Stimulated activated CD8-positive, alpha-beta memory T cell treated with anti-CD3 and anti-CD28 coated beads, Interleukin-15, amount 100 ng/mL, for 48 hours (primary cell): Measurements from ENCODE around the gene MVK.

Source experiments
- DNase-seq, 2 donors: peaks; one replicate each; pipeline ENCODE4 v3.0.0-alpha.2; 2020; ENCODE audit warnings: low read depth in 2 of 2

Gene MVK

DNA sequence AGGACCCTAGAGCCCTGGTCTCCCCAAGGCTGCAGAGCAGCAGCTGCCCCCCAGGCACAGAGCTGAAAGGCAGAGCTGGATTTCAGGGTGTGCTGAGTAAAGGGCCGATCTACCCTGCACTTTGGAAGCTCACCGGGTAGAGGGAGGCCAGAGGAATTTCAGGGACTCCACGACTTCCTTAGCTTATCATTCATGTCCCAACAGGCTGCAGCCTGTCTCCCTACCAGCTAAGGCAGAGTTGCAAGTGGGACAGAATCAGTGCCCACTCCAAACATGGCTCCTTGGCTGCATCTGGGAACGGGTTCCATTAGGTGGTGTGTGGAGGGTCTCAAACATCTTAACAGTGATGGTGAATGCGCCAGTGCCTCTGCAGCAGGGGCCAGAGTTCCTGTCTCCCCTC is 27.8 kb upstream of the MVK start:
- DNase-seq, result no peak

- DNase-seq, result no peak
Measured at GRCh38 chr12:109547286-109547685, 26.3 kb upstream of the MVK start.

- DNase-seq, result no peak
Measured at GRCh38 chr12:109548258-109548657, 25.3 kb upstream of the MVK start.

DNA sequence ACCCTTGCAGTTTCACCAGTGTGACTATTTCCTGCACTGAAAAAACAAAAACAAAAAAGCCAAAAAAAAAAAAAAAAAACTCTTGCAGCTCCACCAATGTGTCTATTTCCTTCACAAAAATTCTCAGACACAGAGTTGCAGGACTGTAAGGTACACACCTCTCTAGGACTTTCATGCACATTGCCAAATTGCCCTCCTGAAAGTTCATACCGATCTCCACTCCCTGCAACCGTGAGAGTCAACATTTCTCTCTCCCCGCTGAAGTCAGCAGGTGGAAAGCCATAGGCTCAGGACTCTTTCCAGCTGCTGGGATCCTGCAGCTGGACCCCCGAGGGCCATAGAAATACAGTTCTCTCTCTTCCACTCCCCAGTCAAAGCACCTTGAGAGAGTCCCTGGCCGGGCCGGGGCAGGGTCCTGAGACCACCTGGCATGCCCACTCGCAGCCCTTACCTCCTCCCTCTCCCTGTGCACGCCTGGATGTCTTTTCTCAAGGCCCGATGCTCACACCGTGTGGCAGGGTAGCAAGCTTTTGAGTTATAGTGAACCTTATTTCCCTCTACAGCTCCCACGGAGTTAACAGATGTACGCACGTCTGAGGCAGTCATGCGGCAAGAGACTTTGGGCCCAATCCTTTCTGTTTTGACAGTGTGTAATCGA is 23.9 kb upstream of the MVK start:
- DNase-seq, result no peak

- no peak for DNase-seq
Measured at GRCh38 chr12:109550281-109550680, 23.3 kb upstream of the MVK start.

GRCh38 chr12:109551108-109551507 is 22.5 kb upstream of the MVK start:
- DNase-seq, result no peak

DNA sequence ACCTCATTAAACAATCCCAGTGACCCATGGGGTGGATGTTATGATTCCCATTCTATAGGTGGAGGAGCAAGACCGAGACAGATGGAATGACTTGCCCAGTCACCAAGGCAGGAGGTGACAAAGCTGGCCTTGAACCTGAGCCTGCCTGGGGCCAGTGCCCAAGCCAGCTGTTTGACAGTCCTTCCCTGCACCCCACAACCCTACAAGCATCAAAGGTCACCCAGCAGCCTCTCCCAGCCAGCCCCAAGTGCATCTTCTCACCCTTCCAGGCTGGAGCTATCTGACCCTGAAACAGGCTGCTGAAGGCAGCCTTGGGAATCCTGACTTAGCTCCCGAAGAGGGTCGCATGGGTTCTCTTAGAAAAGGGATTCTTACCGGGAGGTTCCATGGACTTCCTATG is 20.6 kb upstream of the MVK start:
- no peak for DNase-seq

DNA sequence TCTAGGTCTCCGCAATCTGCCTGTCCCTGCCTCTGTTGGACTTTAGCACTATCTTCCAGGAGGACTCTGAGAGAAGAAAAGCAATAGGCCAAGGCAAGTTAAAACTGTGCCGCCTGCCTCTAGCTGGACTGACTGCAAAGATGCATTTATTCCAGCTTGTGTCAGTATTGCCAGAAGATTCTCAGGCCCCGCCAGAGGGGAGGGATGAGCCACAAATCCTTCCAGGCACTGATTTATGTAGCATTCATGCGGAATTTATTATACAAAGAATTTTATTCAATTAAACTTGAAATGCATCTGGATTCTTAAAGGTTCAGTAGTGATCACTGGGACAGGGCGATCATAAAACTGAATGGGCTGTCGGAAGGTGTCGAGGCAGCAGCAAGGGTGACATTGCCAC is 20.1 kb upstream of the MVK start:
- DNase-seq, result no peak

DNA sequence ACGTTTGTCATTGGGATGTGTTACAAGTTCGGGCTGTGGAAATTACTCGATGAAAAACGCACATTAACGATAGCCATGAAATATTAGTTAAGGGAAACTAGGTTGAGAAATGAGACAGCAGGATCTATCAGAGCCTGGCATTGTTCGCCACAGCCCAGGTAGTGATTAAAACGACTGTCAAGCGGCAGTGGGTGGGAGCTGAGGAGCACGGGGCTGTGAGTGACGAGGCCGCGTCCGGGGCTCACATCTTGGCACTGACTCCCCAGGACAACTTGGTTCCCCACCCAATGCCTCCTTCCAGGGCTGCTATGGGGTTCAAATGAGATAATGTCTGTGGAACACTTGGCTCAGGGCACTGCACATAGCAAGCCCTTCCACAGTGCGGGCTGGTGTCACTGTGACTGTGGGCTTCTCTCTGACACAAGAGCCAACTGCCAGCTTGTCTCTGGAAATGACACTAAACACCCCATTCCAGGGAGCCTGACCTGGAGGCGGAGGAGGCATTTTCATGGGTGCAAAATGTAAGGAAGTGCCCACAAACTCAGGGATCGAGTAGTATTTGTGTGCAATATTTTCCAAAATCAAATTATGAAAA is 19.6 kb upstream of the MVK start:
- no peak for DNase-seq

DNA sequence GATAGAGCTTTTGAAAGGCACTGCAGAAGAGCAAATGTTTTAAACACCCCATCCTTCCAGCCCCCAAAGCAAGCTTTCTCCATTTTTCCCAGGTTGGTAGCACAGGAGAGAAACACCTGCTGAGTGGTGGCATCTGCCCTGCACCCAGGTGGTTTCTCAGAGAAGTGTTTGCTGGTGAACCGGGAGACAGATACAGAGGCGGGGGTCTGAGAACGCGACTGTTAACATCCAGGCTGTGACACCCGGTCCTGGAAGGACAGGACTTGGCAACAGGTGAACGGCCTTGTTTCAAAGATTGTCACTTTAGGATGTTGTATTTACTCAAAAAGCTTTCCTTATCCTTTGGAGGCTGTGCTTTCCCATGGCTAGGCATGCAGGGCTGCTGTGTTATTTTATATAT is 18.8 kb upstream of the MVK start:
- DNase-seq, result no peak

DNA sequence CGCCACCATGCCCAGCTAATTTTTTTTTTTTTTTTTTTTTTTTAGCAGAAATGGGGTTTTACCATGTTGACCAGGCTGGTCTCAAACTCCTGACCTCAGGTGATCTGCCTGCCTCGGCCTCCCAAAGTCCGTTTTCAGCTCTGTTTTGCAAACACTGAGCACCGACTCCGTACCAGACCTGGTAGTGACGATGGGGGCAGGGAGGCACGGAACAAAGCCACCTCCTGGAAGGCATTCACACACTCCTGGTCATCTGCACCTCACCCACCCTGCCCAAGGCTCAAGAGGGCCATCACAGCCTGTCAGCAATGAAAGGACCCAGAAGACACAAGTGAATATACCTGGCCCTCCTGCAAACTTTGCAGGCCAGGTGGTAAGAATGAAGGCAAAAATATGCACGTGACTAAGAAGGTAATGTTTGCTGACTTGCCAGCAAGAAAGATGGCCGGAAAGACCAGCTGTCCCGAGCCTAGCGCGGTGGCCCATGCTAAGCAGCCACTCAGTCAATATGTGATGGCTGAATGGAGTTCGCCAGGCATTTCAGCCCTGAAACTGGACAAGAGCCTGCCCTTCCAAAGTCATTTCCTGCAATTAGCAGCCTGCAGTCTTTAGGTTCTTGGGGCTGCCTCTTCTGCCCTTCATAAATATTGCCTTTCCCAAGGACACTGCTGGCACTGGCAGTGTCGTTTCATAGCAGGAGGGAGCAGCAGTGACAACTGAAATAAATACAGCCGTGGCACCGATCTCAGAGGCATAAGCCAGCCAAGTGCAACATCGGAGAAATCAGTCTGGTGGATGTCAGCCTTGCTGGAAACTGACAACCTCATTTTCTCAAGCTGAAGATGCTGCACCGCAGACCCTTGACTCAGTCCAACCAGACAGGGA is 17.9 kb upstream of the MVK start:
- DNase-seq, result no peak

- DNase-seq, result no peak
Measured at GRCh38 chr12:109557200-109557599, 16.4 kb upstream of the MVK start.

DNA sequence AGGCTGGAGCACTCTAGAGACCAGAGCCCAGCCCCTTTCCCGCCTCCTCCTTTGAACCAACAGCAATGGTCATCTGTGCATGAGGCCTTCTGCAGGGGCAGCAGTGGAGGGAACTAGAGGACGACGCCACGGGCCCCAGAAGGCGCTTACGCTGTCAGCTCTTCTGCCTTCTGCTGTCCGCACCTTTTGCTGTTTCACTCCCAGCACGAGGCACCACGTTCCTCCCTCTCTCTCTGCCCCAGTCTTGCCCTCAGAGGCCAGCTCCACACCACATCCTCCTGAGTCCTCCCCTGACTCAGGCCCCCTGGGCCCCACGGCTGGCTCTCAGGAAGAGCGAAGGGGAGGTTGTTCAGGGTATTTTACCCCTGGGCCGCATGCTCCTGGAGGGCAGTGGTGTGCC is 15.8 kb upstream of the MVK start:
- DNase-seq, result no peak

- DNase-seq, result no peak
Measured at GRCh38 chr12:109558374-109559199, 15.0 kb upstream of the MVK start.

DNA sequence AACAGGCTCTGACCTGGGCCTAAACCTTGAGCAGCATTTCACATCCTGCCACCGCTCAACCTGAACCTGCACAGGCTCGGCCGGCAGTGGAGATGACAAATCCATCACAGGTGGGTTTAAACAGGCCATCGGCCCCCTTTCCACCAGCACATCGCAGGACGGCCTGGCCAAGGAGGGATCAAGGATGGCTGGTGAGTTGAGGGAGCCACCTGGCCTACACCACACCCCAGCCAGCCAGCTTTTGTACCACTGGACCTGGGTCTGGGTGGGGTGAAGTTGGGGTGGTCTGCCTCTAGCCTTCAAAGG is 14.4 kb upstream of the MVK start:
- no peak for DNase-seq

- DNase-seq, result no peak
Measured at GRCh38 chr12:109559601-109560000, 14.0 kb upstream of the MVK start.

GRCh38 chr12:109560867-109561710 is 12.5 kb upstream of the MVK start:
- no peak for DNase-seq

DNA sequence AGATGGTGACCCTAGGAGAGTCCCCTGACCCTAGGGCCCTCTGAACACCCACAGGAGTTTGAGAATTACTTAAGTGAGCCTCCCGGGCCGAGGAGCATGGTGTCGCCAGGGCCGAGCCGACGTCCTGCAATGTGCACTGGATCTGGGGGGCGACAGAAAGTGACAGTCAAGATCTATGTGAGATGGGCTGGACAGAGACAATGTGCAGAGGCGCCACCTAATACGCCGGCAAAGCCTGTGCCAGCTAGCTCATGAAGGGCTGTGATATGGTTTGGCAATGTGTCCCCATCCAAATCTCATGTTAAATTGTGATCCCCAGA is 11.9 kb upstream of the MVK start:
- no peak for DNase-seq

DNA sequence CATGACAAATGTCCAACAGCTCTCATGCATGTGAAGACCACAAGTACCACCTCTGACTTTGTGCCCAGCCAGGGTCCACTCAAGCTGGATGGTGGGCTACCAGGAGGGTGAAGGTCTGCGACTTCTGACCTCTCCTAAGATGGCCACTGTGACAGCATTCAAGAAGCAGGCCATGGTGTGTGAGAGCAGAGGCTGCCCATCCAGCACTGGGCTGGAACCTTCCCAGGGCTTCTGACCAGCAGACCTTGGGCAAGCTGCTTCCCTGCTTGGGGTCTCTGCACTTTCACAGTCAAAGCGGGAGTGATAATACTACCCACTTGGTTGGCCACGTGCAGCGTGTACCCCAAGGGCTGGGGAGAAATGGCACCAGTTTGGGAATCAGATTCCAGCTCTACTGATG is 10.7 kb upstream of the MVK start:
- DNase-seq, result no peak

DNA sequence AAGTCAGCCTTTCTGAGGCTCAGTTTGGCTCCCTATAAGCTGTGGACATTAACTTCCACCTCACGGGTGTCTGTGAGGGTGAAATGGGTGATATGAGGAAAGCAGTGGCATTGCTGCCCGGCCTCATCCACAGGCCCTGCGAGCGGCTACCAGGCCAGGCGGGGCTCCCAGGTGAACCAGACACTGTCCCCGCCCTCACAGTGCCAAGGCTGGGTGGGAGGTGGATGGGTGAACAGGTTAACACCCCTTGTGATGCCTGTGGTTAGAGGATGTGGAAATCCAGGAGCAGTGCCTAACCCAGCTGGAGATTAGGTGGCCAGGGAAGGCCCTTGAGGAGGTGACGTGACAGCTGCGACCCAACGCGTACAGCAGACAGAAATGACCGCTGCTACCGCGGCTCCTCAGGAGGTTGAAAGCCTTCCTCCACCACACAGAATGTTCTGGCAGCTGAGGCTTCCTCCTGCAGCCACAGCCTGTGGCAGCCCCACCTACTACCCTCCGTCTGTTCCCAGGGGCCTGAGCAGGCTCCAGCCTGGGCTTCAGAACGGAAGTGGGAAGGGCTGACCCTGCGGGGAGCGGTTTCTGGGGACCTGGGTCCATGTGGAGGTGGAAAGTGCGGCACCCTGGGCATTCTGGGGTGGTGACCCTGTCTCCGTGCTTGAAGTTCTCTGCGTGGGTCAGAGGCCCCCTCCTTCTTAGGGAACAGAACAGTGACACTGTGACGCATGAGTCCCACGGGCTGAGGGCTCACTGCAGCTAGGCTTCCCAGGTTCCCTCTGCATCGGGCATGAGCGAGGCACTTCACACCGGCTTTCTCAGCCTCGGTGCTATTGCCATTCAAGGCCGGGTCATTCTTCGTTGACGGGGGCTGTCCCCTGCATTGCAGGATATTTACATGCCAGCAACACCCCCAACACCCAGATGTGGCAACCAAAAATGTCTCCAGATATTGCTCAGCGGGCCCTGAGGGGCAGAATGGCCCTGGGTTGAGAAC is 10.0 kb upstream of the MVK start:
- DNase-seq, result no peak
